SKM-1 (cell line): Measurements from ENCODE around the gene PDE4D.
"Not testable (repeated sequence)": the region's sequence is repeated elsewhere in the genome, so short reads cannot be mapped to it uniquely, and the experiment has no call there.

ENCODE experiments used
- DNase-seq: peaks from one replicate; lab custom pipeline; 2025; ENCODE audit not compliant: unreplicated experiment; lab: John Stamatoyannopoulos, UW

Gene PDE4D

GRCh38 chr5:59065554-59065953 is 828.0 kb downstream of the PDE4D start:
- DNase-seq = no peak

- no peak for DNase-seq
These were observed 829.2 kb downstream of the PDE4D start for GRCh38 chr5:59064293-59064692.

- no peak for DNase-seq
These were observed 830.4 kb downstream of the PDE4D start for GRCh38 chr5:59062986-59063683.

- DNase-seq = no peak
These were observed 832.1 kb downstream of the PDE4D start for GRCh38 chr5:59061377-59061776.

- no peak for DNase-seq
These were observed 834.4 kb downstream of the PDE4D start for GRCh38 chr5:59058969-59059687.

- no peak for DNase-seq
These were observed 835.3 kb downstream of the PDE4D start for GRCh38 chr5:59058237-59058636.

GRCh38 chr5:59056599-59056998 is 836.9 kb downstream of the PDE4D start:
- not testable (repeated sequence) for DNase-seq

GRCh38 chr5:59055745-59056448 is 837.6 kb downstream of the PDE4D start:
- DNase-seq = no peak

- no peak for DNase-seq
These were observed 838.5 kb downstream of the PDE4D start for GRCh38 chr5:59054963-59055528.

GRCh38 chr5:59051951-59052350 is 841.6 kb downstream of the PDE4D start:
- no peak for DNase-seq

GRCh38 chr5:59049095-59049494 is 844.4 kb downstream of the PDE4D start:
- DNase-seq = no peak

- no peak for DNase-seq
These were observed 851.1 kb downstream of the PDE4D start for GRCh38 chr5:59042201-59043055.

GRCh38 chr5:59041355-59041754 is 852.2 kb downstream of the PDE4D start:
- DNase-seq = no peak

GRCh38 chr5:59040804-59041201 is 852.7 kb downstream of the PDE4D start:
- no peak for DNase-seq

- DNase-seq = peak; percentile 37
These were observed 853.3 kb downstream of the PDE4D start for GRCh38 chr5:59040024-59040803.

GRCh38 chr5:59039296-59040023 is 854.1 kb downstream of the PDE4D start:
- DNase-seq = peak; percentile 85

- no peak for DNase-seq
These were observed 854.7 kb downstream of the PDE4D start for GRCh38 chr5:59038798-59039295.

- no peak for DNase-seq
These were observed 855.4 kb downstream of the PDE4D start for GRCh38 chr5:59037941-59038797.
